KG1 (cell line): ENCODE measurements around the gene PRSS56.

Experiments used
- DNase-seq: peaks from one replicate; lab custom pipeline; 2025; lab: John Stamatoyannopoulos, UW

Gene PRSS56

GRCh38 chr2:232573042-232573441, 52.9 kb downstream of the PRSS56 start:
- DNase-seq, result no peak

DNA sequence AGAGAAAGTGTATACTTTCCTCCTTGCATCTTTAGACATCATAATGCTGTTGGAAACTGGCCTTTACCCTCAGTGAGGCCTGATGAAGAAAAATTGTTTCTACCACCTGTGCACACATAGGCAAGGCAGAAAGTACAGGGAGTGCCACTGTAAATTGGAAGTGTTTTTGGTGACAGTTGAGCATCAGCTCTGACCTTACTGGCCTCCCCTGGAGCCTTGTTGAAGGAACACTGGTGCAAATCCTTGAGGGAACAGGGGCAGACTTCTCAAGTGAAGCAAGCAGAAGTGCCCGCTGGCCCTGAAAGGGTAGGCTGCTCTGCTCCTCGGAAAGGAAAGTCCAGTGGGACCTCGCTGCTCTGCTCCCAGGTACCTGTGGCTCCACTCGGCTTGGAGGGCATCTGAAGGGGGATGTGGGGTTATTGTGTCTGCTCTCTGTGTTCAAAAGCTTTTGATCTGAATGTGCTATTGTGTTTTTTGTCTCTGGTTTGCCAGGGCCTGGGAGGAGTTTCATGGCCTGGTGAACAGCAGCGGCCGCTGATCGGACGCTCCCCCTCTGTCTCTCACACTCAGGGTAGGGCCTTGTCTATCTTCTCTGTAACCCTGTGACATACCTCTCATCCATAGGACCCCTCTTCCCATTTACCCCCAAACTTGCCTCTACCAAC, 53.7 kb downstream of the PRSS56 start:
- no peak for DNase-seq

DNA sequence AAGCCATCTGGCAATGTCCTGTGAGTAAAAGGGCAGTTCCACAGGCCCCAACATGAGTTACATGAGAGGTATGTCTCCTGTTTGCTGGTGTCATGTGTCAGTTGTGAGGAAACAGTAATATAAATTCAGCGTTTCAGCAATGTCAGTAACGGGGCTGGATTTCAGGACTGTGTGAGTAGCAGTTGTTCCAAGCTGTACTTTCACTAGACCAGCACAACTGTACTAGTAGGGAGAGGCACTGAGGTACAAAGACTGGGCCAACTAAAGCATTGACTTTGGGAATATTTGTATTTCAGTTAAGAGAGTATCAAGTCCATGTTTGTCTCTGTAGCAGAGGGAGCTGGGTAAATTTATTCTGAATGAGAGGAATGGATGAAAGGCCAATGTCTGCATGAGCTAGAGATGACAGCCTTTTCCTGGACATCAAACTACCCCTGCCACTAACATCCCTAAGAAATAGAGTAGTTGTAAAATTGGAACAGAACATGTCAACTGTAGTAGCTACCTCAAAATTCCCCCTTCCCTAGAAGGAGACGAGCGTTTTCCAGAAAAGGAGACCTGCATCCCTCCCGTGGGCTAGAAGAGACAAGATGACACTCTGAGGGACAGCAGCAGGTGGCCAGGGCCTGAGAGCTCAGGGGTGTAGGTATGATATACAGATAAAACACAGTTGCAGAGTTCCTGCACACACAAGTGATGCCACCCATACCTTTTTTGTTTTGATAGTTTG, 54.7 kb downstream of the PRSS56 start:
- DNase-seq, result no peak
